Measurements from ENCODE around the gene POLRMT. TPM values are rescaled to one million over a fixed set of nuclear protein-coding genes. Genes with fewer than 3 reads are reported as not detected.

The POLRMT gene
- total RNA-seq, 1 experiment from 2014 or later: 139 TPM

GRCh38 chr19:640606-641189 lies 7.4 kb upstream of the POLRMT start:
- CTCF ChIA-PET: interaction anchor here (0.6 to 0.8 kb wide), 2 partner anchors 26 to 134 kb away, joined by 3 to 5 read pairs; no protein-coding TSS in a partner anchor
- POLR2A ChIA-PET: no interaction called here
- H3K9me3 Mint-ChIP-seq: peaks cover 4% of the 10 kb centered on the region; the same call in 1 of the 2 replicates

GRCh38 chr19:640161-640558 lies 6.8 kb upstream of the POLRMT start:
- ChIA-PET POLR2A (no interaction called here), CTCF (no interaction called here)
- peak overlapping the region; percentile 43 for H3K4me3 Mint-ChIP-seq
- ATAC-seq (no peak), DNase-seq (ENCODE audit: low spot score) (no peak)
- H3K9me3 Mint-ChIP-seq: peaks cover 4% of the 10 kb centered on the region; the same call in 1 of the 2 replicates
- H3K27me3 Mint-ChIP-seq (ENCODE audit: low read depth): peaks cover 26% of the 10 kb centered on the region
- no peak overlapping the region for H3K27ac Mint-ChIP-seq
- no peaks in the 10 kb centered on the region; the same call in 1 of the 2 replicates for H3K36me3 Mint-ChIP-seq
- TF ChIP-seq RELA (CRISPR knock-in tag; IDR thresholded peaks at IDR 0.05; ENCODE audit: borderline replicate concordance) (no peak), GTF2I (CRISPR knock-in tag; conservative IDR thresholded peaks at IDR 0.05) (0 out of 2 replicates have a peak, but pooled peaks have one; percentile 59)
- peaks cover 4% of the 10 kb centered on the region for H3K4me1 Mint-ChIP-seq

More at GRCh38 chr19:640606-641189, 7.4 kb upstream of the POLRMT start:
- Mint-ChIP-seq H3K4me3 (peak overlapping the region; percentile 43; the same call in 1 of the 2 replicates), H3K27me3 (ENCODE audit: low read depth) (peaks cover 26% of the 10 kb centered on the region), H3K27ac (no peak overlapping the region), H3K36me3 (no peaks in the 10 kb centered on the region; the same call in 1 of the 2 replicates), H3K4me1 (peaks cover 4% of the 10 kb centered on the region)
- TF ChIP-seq SOX15 (CRISPR knock-in tag; IDR thresholded peaks at IDR 0.05) (no peak), E2F5 (CRISPR knock-in tag; IDR thresholded peaks at IDR 0.05) (0 out of 2 replicates have a peak, but pooled peaks have one; percentile 43)
- DNase-seq (ENCODE audit: low spot score) (no peak), ATAC-seq (no peak)

- TF ChIP-seq USF2 (CRISPR knock-in tag; IDR thresholded peaks at IDR 0.05) (0 out of 2 replicates have a peak, but pooled peaks have one; percentile 38), NFYB (CRISPR knock-in tag; conservative IDR thresholded peaks at IDR 0.05; ENCODE audit: low read depth) (peak; percentile 78), AR (CRISPR knock-in tag; IDR thresholded peaks at IDR 0.05) (no peak), SMAD3 (CRISPR knock-in tag; IDR thresholded peaks at IDR 0.05; ENCODE audit: borderline replicate concordance) (no peak), FOXP4 (CRISPR knock-in tag; IDR thresholded peaks at IDR 0.05) (no peak), E2F5 (CRISPR knock-in tag; IDR thresholded peaks at IDR 0.05) (peak; percentile 27; the same call in 1 of the 2 replicates), SOX15 (CRISPR knock-in tag; IDR thresholded peaks at IDR 0.05) (no peak), ZMAT4 (CRISPR knock-in tag; IDR thresholded peaks at IDR 0.05) (no peak), CREM (CRISPR knock-in tag; IDR thresholded peaks at IDR 0.05) (no peak), SP1 (CRISPR knock-in tag; conservative IDR thresholded peaks at IDR 0.05) (peak; percentile 89)
- DNase-seq (ENCODE audit: low spot score) (peak; percentile 93), ATAC-seq (peak; percentile 92)
- Mint-ChIP-seq H3K27me3 (ENCODE audit: low read depth) (peaks cover 26% of the 10 kb centered on the region), H3K36me3 (no peaks in the 10 kb centered on the region), H3K9me3 (peaks cover 4% of the 10 kb centered on the region; the same call in 1 of the 2 replicates), H3K4me3 (peak within 1 kb of the TSS; percentile 76), H3K27ac (no peak within 1 kb of the TSS), H3K4me1 (peaks cover 4% of the 10 kb centered on the region)
- CTCF ChIA-PET: no interaction called here
- POLR2A ChIA-PET: no interaction called here
Observed at GRCh38 chr19:639253-640160, 6.2 kb upstream of the POLRMT start, which contains the start of gene FGF22. Gene FGF22 (plus strand): TSS chr19:639879. CDS start chr19:639926, 47 bp downstream.
